Endodermal cell (in vitro differentiated cells): ENCODE measurements around the gene SMDT1. TPM values are rescaled to one million over a fixed set of nuclear protein-coding genes. Genes with fewer than 3 reads are reported as not detected.

Source experiments
- DNase-seq: peaks from one replicate; pipeline ENCODE4 v3.0.0-alpha.2; 2017
- H3K27ac ChIP-seq: 2 replicates; pipeline ENCODE4 v1.5.1; 2013; ENCODE audit warnings: mild to moderate bottlenecking, low read depth, low read length, moderate library complexity
- H3K27me3 ChIP-seq: 2 replicates; pipeline ENCODE4 v1.6.1; 2013; ENCODE audit warnings: mild to moderate bottlenecking, low read length, moderate library complexity; ENCODE audit not compliant: insufficient read depth, control insufficient read depth, poor library complexity, severe bottlenecking
- H3K36me3 ChIP-seq: 2 replicates; pipeline ENCODE4 v1.7.0; 2013; ENCODE audit warnings: mild to moderate bottlenecking, low read length, moderate library complexity; ENCODE audit not compliant: control insufficient read depth, insufficient read depth
- H3K4me1 ChIP-seq: one replicate; pipeline ENCODE4 v1.7.0; 2013; ENCODE audit warnings: low read length; ENCODE audit not compliant: control insufficient read depth, insufficient read depth
- H3K4me3 ChIP-seq: 2 replicates; pipeline ENCODE4 v1.5.1; 2013; ENCODE audit warnings: mild to moderate bottlenecking, low read length, moderate library complexity
- H3K9ac ChIP-seq: 2 replicates; pipeline ENCODE4 v1.6.1; 2013; ENCODE audit warnings: mild to moderate bottlenecking, low read length, moderate library complexity; ENCODE audit not compliant: poor library complexity, severe bottlenecking; ENCODE audit errors: extremely low read depth
- H3K9me3 ChIP-seq: 2 replicates; pipeline ENCODE4 v1.6.1; 2013; ENCODE audit warnings: mild to moderate bottlenecking, low read length, moderate library complexity; ENCODE audit not compliant: control insufficient read depth
- H3K27ac Mint-ChIP-seq: 2 replicates; pipeline ENCODE4 v1.8.0; 2020; ENCODE audit warnings: mixed read lengths
- H3K27me3 Mint-ChIP-seq: 2 replicates; pipeline ENCODE4 v1.8.0; 2021; ENCODE audit warnings: mild to moderate bottlenecking, mixed read lengths; ENCODE audit not compliant: insufficient read depth
- H3K36me3 Mint-ChIP-seq: 2 replicates; pipeline ENCODE4 v1.8.0; 2020; ENCODE audit warnings: low read depth, mixed read lengths
- H3K4me1 Mint-ChIP-seq: 2 replicates; pipeline ENCODE4 v1.8.0; 2020; ENCODE audit warnings: mixed read lengths
- H3K4me3 Mint-ChIP-seq: 2 replicates; pipeline ENCODE4 v1.8.0; 2020; ENCODE audit warnings: mild to moderate bottlenecking, moderate library complexity, mixed read lengths
- H3K9me3 Mint-ChIP-seq: 2 replicates; pipeline ENCODE4 v1.8.0; 2020; ENCODE audit warnings: mild to moderate bottlenecking, mixed read lengths
- WGBS, 2 experiments: methylation state at CpG; one replicate each; pipeline versions ENCODE4 v1.1.5 to v1.1.7; 2013; ENCODE audit warnings: missing lambda C conversion rate in 2 of 2, mixed read lengths in 1 of 2; ENCODE audit not compliant: insufficient coverage in 1 of 2, insufficient read length in 1 of 2; 5-methylcytosine and 5-hydroxymethylcytosine counted together
- total RNA-seq, 2 donors: library from RNA; stranded (reverse); fragmentation: NEBNext Ultra II Directional in 1 of 2; extraction: Animal tissue kit (Norgen Biotek cat#: 25700) in 1 of 2; gene quantifications; 2 replicates in 1 of 2; 3 replicates in 1 of 2; pipeline ENCODE4 v1.2.1, GENCODE V29; 2021
- TF ChIP-seq, protein P1 (sequence below): fragments of 200-600 bp; sonication (generic); conservative IDR thresholded peaks from 2 replicates; pipeline ENCODE4 v1.5.0; 2021; ENCODE audit warnings: antibody characterized with exemption, mild to moderate bottlenecking

The SMDT1 gene
- total RNA-seq, 2 donors from 2014 or later: 29.5 to 41.3 TPM

DNA sequence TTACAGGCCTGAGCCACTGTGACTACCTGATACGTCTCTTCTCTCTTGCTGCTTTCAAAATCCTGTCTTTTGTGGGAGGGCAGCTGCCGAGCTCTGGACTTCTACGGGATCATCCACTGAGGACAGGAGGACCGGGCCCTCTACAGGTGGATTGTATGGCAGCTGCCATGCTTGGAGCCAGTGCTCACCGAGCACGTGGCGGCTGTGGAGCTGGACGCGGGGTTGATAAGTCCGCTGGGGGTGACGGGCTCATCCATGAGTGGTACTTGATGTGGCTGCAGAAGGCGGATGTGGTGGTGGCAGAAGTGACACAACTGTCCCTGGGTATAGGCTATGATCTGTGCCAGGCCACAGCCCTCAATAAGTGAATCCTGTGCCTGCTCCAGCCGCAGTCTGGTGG, 53.0 kb downstream of the SMDT1 start:
- Histone ChIP-seq H3K36me3 (no peaks in the 10 kb centered on the region), H3K9me3 (peaks cover 8% of the 10 kb centered on the region), H3K27ac (no peak overlapping the region), H3K27me3 (no peaks in the 10 kb centered on the region), H3K4me3 (no peak overlapping the region), H3K4me1 (no peaks in the 10 kb centered on the region), H3K9ac (no peak overlapping the region)
- 90 to 91% methylated on average over 13 of the region's 13 CpGs for WGBS, 2 experiments
- Mint-ChIP-seq H3K4me1 (no peaks in the 10 kb centered on the region), H3K9me3 (no peaks in the 10 kb centered on the region), H3K36me3 (peaks cover 15% of the 10 kb centered on the region), H3K4me3 (no peak overlapping the region), H3K27ac (no peak overlapping the region), H3K27me3 (peaks cover 10% of the 10 kb centered on the region)
- no peak for DNase-seq
- TF ChIP-seq, protein P1, sequence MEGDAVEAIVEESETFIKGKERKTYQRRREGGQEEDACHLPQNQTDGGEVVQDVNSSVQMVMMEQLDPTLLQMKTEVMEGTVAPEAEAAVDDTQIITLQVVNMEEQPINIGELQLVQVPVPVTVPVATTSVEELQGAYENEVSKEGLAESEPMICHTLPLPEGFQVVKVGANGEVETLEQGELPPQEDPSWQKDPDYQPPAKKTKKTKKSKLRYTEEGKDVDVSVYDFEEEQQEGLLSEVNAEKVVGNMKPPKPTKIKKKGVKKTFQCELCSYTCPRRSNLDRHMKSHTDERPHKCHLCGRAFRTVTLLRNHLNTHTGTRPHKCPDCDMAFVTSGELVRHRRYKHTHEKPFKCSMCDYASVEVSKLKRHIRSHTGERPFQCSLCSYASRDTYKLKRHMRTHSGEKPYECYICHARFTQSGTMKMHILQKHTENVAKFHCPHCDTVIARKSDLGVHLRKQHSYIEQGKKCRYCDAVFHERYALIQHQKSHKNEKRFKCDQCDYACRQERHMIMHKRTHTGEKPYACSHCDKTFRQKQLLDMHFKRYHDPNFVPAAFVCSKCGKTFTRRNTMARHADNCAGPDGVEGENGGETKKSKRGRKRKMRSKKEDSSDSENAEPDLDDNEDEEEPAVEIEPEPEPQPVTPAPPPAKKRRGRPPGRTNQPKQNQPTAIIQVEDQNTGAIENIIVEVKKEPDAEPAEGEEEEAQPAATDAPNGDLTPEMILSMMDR: peak; percentile 53

Other genes starting within 250 kb of the SMDT1 start
- 100 to 1,000 TPM; 125 to 135 TPM for gene SREBF2, start 246.6 kb upstream of the SMDT1 start, total RNA-seq
- under 1 TPM in 1 of 2 donors, not detected in 1; 0.58 TPM for gene SHISA8, start 164.6 kb upstream of the SMDT1 start, total RNA-seq
- gene TNFRSF13C, start 152.9 kb upstream of the SMDT1 start, total RNA-seq: 1 to 10 TPM; 1.7 to 3.3 TPM
- gene CENPM, start 132.5 kb upstream of the SMDT1 start, total RNA-seq: 10 to 100 TPM; 28.5 to 43.1 TPM
- 10 to 100 TPM; 10.9 to 13.9 TPM for gene SEPTIN3, start 110.3 kb upstream of the SMDT1 start, total RNA-seq
- not detected for gene WBP2NL, start 80.9 kb upstream of the SMDT1 start, total RNA-seq
- gene NAGA, start 8.9 kb upstream of the SMDT1 start, total RNA-seq: 10 to 100 TPM; 19.2 to 25.4 TPM
- gene PHETA2, start 5.5 kb upstream of the SMDT1 start, total RNA-seq: 1 to 10 TPM; 8.1 to 9.0 TPM
- 100 to 1,000 TPM in 1 of 2 donors, 10 to 100 TPM in 1; 83.4 to 103 TPM for gene NDUFA6, start 11.1 kb downstream of the SMDT1 start, total RNA-seq
- gene CYP2D6, start 51.1 kb downstream of the SMDT1 start, total RNA-seq: 10 to 100 TPM in 1 of 2 donors, 1 to 10 TPM in 1; 5.6 to 10.9 TPM
- gene TCF20, start 191.0 kb downstream of the SMDT1 start, total RNA-seq: 100 to 1,000 TPM; 113 to 134 TPM